OCI-LY1 (cell line): ENCODE results near the gene ASB6.
"Not testable (repeated sequence)": the region's sequence is repeated elsewhere in the genome, so short reads cannot be mapped to it uniquely, and the experiment has no call there.

ENCODE experiments used
- EZH2 ChIP-seq: fragments of 200-600 bp; sonication (generic), shearing (Covaris generic); IDR thresholded peaks from 2 replicates; pipeline ENCODE4 v1.8.0; 2017; ENCODE audit warnings: borderline replicate concordance, mixed run types, mild to moderate bottlenecking, antibody characterized with exemption, low read length, moderate library complexity, mixed read lengths
- TF ChIP-seq, protein P1 (sequence below): fragments of 200-600 bp; sonication (generic), shearing (Covaris generic); IDR thresholded peaks from 2 replicates; pipeline ENCODE4 v1.5.1; 2017; ENCODE audit warnings: mild to moderate bottlenecking, antibody characterized with exemption, low read length, moderate library complexity, mixed read lengths

DNA sequence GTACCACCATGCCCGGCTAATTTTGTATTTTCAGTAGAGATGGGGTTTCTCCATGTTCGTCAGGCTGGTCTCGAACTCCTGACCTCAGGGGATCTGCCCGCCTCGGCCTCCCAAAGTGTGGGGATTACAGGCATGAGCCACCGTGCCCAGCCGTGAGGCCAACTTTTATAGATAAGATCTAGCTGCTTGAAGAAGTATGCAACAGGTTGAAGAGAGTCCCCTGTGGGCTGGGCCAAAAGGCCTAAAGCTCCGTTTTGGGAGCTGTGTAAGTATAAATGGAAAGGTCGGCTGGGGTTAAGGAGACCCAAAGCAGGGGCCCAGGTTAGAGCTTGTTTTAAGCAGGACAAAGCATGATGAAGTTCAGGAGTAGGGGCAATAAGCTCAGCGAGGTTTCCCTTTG, 49.2 kb downstream of the ASB6 start:
- TF ChIP-seq, protein P1, sequence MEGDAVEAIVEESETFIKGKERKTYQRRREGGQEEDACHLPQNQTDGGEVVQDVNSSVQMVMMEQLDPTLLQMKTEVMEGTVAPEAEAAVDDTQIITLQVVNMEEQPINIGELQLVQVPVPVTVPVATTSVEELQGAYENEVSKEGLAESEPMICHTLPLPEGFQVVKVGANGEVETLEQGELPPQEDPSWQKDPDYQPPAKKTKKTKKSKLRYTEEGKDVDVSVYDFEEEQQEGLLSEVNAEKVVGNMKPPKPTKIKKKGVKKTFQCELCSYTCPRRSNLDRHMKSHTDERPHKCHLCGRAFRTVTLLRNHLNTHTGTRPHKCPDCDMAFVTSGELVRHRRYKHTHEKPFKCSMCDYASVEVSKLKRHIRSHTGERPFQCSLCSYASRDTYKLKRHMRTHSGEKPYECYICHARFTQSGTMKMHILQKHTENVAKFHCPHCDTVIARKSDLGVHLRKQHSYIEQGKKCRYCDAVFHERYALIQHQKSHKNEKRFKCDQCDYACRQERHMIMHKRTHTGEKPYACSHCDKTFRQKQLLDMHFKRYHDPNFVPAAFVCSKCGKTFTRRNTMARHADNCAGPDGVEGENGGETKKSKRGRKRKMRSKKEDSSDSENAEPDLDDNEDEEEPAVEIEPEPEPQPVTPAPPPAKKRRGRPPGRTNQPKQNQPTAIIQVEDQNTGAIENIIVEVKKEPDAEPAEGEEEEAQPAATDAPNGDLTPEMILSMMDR, result not testable (repeated sequence)
- not testable (repeated sequence) for TF ChIP-seq EZH2
